Measurements from ENCODE around the gene PTS.

The PTS gene

DNA sequence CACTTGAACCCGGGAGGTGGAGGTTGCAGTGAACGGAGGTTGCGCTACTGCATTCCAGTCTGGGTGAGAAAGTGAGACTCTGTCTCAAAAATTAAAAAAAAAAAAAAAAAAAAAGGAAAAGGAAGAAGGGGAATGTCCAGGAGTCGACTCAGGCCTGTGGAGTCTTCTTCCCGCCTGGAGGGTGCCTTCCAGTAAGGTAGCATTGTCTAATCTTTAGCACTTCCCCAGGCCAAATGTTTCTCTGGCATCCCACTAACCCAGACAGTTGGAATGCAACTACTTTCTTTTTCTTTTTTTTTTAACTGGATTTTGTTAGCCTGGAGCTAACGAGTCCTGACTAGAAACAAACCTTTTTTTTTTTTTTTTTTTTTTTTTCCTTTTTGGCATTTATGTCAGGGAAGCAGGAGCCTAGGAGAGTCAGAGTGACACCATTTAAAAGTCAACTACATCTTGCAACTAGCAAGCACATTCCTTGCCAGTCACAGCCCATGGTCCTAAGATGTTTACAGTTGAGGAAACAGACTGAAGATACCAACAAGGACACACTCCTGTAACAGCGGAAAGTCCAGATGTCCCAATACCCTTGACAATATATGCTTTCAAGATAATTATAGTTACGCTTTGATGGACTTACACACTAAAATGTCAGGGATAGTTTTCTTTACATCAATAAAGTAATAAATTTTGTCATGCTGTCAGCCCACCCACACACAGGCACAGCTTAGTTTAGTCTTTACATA, 23.8 kb downstream of the PTS start:
- in situ Hi-C loops (cut with MboI; ENCODE audit: low pct_unique_long_range_greater_than_20kb, low sequenced_read_pairs), result no loop called here
- DNase-seq, result no peak

DNA sequence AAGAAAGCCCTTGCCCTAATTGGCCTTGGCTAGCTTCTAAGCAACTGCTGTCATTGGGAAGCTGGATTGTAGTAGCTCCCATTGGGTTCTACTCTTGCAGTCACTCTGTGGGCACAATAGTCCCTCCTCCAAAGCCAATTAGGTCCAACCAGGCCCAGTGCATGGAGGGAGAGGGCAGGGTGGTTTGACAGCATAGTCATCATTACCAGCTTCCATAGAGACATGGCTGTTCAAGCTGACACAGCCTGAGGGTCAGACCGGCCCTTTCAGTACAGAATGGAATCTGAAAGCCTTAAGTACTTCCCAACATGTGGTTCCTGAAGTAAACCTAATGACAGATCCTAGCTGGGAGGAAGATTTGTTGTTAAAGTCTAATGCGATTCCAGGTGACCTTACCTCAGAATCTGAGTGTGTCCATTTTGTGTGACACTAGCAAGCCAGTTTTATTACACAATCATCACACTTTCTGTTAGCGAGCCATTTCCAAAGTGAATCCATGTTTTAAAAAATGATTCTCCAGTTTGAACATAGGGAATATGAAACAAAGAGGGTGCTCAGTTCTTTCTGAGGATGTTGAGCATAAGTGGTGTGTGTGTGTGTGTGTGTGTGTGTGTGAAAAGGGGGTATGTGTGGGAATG, 27.5 kb downstream of the PTS start:
- in situ Hi-C loops (cut with MboI; ENCODE audit: low pct_unique_long_range_greater_than_20kb, low sequenced_read_pairs), result no loop called here
- no peak for DNase-seq

DNA sequence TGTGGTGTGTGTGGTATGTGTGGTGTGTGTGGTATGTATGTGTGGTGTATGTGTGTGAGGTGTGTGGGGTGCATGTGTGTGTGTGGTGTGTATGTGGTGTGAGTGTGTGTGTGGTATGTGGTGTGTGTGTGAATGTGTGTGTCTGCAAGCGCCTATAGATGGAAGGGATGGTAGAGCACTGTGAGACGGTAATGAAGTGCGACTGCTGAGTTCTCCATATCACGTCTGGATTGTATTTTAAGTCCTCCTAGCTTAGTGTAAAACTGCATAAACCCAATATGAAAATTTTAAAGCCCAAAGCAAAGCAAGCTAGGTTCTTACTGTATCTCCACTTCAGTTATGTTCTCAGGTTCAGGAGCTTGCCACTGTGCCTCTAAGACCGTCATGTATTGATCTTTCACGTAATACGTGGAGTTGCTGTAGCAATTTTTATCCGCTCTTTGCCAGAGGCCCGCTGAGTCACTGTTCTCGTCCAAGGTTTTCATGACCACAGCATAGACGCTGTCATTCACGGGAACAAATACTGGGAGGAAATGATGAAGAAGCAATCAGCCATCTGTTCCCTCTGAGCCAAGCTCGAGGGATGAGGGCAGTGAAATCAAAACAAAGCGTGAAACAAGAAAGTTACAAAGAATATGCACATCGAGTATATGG, 29.0 kb downstream of the PTS start:
- peak; percentile 14 for DNase-seq
- in situ Hi-C loops (cut with MboI; ENCODE audit: low pct_unique_long_range_greater_than_20kb, low sequenced_read_pairs), result no loop called here

DNA sequence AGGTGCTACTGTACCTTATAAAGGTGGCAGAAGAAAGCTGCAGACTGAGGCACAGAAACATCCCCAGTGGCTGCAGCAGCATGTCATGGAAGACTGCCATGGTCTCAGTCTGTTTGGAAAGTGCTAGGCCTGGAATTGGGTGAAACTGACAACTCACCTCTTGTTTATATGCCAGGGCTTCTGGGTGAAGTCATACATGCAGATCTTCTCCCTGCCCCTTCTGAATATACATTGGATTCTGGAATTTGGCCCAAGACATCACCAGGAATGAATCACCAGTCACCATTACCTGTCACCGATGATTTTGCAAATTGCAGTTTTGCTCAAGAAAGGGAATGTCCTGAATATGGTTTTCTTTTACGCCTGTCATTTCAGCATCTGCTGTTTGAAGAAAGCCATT, 34.3 kb downstream of the PTS start, which contains the start of gene PLET1:
Gene PLET1, minus strand, starts transcription at position 371 of the 400 bp plus-strand sequence. Its CDS starts 271 bp downstream, at position 100.
- no peak for DNase-seq
- in situ Hi-C loops (cut with MboI; ENCODE audit: low pct_unique_long_range_greater_than_20kb, low sequenced_read_pairs), result no loop called here

DNA sequence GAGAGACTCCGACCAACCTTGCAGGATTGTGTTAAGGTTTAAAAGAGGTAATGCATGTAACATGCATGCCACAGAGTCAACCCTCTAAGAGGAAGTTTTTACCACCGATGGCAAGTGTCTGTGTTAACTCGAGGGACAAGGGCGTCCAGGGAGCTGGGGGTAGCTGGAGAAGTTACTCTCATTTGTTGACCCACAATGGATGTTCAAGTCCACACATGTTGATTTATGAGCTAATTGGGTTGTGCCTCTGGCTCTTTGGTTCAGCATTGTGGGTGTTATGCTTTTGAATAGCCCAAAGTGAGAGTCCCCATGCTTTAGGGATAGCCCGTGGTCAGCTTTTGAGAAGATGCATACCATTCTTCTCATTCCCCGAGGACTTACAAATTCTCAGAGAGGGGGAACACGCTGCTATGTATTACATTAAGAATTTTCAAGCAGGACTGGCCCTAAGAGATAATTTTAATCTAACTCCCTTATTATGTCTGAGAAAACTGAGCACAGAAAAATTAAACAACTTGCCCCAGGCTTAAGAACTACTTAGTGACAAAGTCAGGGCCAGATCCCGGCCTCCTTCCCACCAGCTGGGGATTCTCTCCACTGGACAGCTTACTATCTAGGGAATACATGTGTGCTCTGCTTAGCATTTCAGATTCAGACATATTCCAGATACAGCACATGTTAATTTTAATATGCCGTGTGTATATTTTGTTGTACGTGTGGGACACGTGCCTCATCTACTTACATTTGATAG, 39.6 kb downstream of the PTS start:
- DNase-seq, result no peak
- in situ Hi-C loops (cut with MboI; ENCODE audit: low pct_unique_long_range_greater_than_20kb, low sequenced_read_pairs), result no loop called here

DNA sequence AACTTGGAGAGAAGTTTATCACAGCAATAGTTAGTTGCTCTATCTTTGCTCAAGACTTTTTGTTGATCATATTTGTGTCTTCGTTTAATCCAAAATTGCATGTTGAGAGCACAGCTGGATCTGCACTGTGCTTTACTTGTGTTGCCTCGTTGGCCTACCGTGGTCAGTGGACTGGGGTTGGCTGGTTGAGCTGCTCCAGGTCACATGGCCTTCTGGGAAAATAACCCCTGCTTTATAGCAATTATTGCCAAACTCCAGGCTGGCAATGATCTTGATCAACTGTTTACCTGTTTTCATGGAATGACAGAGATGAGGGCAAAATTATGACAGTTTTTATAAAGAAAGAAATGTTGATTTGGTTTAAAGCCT, 40.2 kb downstream of the PTS start:
- DNase-seq, result no peak
- in situ Hi-C loops (cut with MboI; ENCODE audit: low pct_unique_long_range_greater_than_20kb, low sequenced_read_pairs), result no loop called here

DNA sequence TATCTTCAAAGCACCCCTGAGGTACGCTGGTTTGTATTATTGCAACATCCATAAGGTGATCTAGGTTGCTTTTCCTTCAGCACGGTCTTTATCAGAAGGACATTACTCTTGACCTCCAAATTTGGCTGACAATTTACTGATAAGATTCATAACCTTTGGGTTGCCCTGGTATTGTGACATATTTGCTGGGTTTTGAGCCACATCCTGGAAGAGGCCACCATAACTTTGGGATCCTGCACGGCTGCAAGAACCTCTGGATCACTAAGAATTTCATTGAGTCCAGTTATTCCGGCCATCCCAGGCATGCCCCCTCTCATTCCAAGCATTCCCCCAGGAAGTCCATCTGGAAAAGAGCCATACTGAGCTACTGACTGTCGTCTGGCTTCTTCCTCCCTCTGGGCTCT, 41.0 kb downstream of the PTS start:
- in situ Hi-C loops (cut with MboI; ENCODE audit: low pct_unique_long_range_greater_than_20kb, low sequenced_read_pairs), result no loop called here
- DNase-seq, result no peak

DNA sequence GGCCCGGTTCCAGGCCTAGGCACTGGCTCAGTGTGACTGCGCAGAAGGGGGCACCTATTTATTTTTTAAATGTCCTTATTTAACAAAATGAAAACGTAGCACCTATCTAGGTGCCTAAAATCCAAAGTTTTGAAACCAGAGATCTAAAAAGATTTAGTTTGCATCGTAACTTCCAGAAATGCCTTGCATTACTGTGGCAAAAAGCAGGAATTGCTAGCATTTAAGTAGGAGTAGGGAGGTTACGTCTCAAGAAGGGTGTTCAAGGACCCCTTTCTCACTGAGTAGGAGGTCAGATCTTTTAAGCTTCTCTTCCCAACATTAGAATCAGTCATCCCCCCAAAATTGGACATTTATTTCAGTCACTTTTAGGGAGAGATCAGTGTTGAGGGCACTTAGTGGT, 42.2 kb downstream of the PTS start:
- in situ Hi-C loops (cut with MboI; ENCODE audit: low pct_unique_long_range_greater_than_20kb, low sequenced_read_pairs), result no loop called here
- no peak for DNase-seq

DNA sequence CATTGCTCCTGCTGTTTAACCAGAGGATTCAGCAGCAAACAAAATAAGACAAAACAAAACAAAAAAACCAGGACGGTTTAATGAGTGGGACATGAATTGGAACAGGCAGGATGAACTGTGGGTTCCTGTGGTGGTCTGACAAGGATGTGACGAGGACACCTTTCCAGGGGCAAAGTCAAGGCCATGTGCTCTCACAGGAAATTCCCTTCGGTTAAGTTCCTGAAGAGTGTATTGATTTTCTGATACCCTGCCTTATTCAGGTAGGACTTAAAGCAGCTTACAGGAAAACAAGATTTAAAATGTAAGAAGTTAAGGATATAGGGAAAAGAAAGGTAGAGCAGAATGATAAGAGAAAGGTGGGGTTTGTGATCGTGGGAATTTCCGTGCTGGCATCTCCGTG, 42.9 kb downstream of the PTS start:
- DNase-seq, result no peak
- in situ Hi-C loops (cut with MboI; ENCODE audit: low pct_unique_long_range_greater_than_20kb, low sequenced_read_pairs), result no loop called here

DNA sequence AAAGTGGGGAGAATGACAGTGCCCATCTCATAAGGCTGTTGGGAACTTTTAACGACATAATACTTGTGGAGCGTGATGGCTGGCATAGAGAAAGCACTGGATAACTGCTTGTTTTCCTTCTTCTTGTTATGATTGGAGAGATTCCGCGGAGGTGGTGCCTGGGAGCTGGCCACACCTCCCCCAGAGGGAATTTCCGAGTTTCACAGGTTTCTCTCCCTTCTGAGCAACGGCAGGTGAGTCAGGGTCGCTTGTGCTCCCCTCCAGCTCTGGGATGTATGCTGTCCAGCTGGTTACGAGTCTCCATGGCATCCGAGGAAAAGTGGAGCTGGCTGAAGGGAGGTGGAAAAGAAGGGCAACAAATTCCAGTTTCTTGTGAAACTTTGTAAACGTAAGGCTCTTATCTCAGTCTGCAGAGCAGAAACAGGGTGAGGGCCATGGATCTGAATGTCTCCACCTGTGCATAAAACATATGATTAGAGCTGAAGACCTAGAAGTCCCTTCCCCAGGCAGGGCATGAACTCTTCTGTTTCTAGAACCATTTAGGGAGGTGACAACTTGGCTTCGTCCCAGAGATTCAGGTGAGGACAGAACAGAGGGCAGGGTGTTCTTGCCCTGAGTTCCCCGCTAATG, 44.4 kb downstream of the PTS start:
- in situ Hi-C loops (cut with MboI; ENCODE audit: low pct_unique_long_range_greater_than_20kb, low sequenced_read_pairs), result no loop called here
- no peak for DNase-seq

DNA sequence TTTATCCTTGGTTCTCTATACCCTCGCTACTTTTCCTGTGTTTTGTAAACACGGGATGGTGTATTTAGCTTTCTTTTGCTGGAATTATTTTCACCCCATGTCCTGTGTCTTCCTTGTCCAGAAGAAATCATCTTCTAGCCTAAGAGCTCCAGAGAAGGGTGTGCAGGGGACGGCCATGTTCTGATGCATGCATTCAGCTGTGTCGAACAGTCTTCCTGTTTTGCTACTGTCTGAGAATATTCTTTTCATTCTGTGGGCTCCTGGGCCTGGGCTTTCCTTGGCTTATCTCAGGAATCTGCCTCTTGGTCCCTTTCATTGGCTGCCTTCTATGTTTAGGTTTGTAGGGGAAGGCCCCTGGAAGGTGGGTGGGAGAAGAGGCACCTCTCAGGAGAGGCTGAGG, 45.0 kb downstream of the PTS start:
- in situ Hi-C loops (cut with MboI; ENCODE audit: low pct_unique_long_range_greater_than_20kb, low sequenced_read_pairs), result no loop called here
- no peak for DNase-seq

DNA sequence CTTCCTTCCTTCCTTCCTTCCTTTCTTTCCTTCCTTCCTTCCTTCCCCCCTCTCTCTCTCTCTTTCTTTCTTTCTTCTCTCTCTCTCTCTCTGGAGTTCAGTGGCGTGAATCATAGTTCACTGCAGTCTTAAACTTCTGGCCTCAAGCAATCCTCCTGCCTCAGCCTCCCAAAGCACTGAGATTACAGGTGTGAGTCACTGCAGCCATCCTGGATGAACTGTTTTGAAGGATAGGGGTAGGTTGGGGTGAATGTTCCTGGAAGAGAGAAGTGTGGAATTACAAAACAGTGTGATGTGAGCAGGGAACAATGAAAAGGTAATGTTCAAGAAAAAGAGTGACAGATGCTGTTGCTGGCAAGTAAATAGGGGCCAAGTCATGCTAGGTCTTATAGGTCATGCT, 46.8 kb downstream of the PTS start:
- in situ Hi-C loops (cut with MboI; ENCODE audit: low pct_unique_long_range_greater_than_20kb, low sequenced_read_pairs), result no loop called here

DNA sequence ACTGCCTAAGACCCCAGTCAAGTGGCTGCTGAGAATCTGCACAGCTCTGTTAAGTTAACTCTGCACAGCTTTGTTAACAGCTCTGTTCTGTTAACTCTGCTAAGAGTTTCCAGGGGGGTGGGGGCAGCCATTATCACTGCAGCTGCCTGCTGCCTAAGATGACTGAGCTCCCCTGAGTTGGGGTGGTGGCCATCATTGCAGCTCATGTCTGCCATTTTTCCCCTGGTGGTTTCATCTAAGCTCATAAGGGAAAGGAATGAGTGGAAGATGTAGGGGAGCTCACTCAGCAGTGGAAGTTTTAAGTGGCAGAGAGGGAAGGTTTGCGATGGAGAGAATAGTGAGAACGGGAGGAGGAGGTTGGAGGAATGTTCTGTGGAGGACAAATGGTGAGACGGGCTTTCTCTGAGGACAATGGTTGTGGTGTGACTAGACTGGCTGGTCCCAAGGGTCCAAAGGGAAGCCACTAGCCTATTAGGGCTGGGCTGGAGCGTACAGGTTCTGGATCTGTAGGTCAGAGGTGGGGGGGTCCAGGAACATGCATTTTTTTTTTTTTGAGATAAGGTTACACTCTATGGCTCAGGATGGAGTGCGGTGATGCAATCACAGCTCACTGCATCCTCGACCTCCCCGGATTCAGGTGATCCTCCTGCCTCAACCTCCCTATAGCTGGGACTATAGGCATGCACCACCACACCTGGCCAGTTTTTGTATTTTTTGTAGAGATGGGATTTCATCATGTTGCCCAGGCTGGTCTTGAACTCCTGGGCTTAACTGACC, 48.0 kb downstream of the PTS start:
- in situ Hi-C loops (cut with MboI; ENCODE audit: low pct_unique_long_range_greater_than_20kb, low sequenced_read_pairs), result no loop called here
- DNase-seq, result no peak

More for the DNA sequence above, 46.8 kb downstream of the PTS start:
- DNase-seq, result no peak

DNA sequence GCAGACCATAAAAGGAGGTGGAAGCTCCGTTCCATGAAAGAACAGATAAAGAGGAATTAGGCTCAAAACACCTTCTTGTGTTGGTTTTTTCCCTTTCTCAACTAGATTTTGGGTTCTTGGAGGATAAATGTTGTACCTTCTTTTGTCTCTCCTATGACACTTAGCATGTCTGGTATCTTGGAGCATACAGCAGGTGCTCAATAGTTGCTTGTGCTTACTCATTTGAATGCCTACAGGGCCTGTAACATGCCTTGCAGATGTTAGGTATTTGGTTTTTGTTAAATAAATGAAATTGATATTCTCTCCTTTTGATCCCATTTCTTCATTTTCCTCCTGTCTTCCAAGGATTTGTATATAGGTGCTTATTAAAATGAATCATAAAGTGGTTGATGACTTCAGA, 50.8 kb downstream of the PTS start:
- no peak for DNase-seq
- in situ Hi-C loops (cut with MboI; ENCODE audit: low pct_unique_long_range_greater_than_20kb, low sequenced_read_pairs), result no loop called here

DNA sequence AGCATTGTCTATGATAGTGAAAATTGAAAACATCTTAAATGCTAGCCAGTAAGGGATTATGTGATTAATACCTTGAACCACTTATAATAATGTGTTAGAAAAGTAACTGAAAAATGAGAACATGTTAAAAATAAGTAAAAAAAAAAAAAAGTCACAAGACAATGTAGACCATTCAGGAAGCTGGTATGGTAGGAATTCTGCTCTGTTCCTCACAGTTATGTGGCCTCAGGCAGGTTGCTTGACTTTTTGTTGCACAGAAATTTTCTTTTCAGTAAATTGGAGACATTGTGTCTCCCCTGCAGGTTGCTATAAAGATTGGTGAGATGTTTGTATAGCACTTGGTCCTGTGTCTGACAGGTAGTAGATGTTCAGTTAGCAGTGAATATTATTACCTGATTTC, 51.7 kb downstream of the PTS start:
- no peak for DNase-seq
- in situ Hi-C loops (cut with MboI; ENCODE audit: low pct_unique_long_range_greater_than_20kb, low sequenced_read_pairs), result no loop called here

DNA sequence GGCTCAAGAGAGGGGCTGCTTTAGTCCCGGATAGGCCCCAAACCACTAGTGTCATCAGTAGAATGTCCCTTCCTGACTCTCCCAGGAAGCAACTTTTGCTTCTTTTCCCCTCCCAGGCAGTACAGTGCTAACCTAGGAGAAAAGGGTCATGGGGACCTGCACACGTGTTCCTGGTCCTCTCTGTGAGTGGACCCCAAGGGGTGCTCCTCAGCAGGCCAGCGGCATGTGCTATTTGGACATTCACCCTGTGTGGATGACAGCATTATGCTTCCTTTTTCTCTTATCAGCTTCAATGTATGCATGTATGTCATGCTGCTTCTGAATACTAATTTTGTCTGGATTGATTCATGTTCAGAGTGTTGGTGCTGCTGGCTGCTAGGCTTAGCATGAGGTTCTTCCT, 52.6 kb downstream of the PTS start:
- in situ Hi-C loops (cut with MboI; ENCODE audit: low pct_unique_long_range_greater_than_20kb, low sequenced_read_pairs), result no loop called here

DNA sequence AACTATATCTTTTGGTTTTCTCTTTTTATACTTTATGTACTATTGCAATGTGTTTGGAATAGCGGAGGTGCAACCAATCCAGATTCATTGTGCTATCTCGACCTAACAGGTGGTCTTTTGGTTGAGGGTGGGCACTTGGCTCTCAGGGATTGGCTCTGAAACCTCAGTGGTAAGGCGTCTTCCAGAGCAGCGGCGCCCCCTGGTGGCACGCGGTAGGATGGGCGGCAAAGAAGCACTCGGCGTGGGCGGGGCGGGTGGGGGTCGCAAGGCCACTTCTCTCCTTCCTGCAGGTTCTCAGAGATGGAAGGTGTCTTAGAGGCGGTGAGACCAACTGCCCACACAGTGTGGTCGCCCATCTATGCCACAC, 53.7 kb downstream of the PTS start:
- peak; percentile 71 for DNase-seq
- in situ Hi-C loops (cut with MboI; ENCODE audit: low pct_unique_long_range_greater_than_20kb, low sequenced_read_pairs), result no loop called here

More for the DNA sequence above, 52.6 kb downstream of the PTS start:
- no peak for DNase-seq

DNA sequence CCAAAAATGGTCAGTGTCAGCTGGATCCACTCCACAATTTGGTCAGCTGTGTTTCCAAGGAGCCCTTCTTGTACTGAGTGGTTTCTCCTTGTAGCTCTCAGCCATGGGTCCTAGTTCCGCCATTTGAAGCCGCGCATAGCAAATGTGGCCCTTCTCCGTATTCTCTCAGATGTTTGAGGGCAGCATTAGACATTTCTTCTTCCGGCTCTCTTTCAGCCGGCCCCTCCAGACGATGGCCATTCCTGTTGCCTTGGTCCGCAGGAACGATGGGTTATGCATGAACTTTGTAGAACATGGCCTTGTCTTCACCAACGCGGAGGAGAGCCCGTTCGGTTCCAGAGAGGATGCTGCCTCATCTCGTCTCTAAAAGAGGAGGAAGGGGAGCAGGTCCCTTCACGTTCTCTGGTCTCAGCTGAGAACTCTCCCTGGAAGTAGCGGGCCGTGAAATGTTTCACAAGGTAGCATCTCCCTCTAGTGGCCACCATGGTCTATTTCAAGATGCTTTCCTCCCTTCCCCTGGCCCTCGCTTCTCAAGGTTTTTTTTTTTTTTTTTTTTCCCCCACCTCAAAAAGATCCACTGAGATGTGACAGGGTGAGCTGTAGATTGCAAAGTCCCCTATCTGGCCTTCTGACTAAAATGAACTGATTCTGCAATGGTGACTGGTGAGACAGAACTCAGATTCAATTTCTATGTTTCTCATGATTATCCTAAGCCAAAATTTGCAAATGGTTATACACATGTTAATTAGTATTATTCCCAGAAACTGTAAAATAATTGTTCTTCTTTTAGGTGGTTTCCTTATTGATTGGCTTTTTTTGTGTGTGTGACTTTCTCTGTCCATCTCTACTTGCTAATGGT, 54.3 kb downstream of the PTS start:
- in situ Hi-C loops (cut with MboI; ENCODE audit: low pct_unique_long_range_greater_than_20kb, low sequenced_read_pairs), result no loop called here
- peak; percentile 88 for DNase-seq
